Right kidney (tissue), 1 donor: ENCODE results near the gene UBAC2.

Experiments used
- DNase-seq: peaks from one replicate; pipeline ENCODE4 v3.0.0-alpha.2; 2016

UBAC2 gene

GRCh38 chr13:99339230-99339721 lies 138.6 kb downstream of the UBAC2 start:
- DNase-seq, result no peak

DNA sequence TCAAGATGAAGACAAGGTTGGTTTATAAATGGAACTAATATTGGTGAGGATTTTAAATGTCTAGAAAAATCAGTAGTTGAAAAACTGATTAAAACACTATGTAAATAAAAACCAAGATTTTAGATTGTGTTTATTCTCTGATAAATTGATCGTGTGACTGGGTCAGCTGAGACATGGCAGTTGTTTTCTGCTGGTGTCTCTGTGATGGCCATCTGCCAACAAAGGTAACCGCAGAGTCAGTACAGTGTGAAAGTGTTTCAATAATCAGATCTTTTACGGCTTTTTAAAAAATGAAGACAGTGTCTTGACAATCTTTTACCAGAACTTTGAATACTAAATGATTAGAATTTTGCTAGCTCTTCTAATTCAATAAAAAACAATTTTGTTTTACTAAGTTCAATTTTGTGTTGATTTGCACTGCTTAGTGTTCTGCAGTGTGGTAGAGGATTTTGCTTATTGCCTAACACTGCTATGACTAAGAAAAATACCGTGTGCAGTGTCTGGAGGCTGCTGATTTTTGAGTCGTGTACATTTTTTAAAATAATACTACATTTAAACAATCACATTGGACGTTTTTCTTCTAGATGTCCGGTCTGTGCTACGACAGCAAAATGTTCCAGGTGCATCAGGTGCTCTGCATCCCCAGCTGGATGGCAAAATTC lies 139.2 kb downstream of the UBAC2 start:
- no peak for DNase-seq

- DNase-seq, result no peak
Measured at GRCh38 chr13:99340638-99341037, 140.0 kb downstream of the UBAC2 start.

DNA sequence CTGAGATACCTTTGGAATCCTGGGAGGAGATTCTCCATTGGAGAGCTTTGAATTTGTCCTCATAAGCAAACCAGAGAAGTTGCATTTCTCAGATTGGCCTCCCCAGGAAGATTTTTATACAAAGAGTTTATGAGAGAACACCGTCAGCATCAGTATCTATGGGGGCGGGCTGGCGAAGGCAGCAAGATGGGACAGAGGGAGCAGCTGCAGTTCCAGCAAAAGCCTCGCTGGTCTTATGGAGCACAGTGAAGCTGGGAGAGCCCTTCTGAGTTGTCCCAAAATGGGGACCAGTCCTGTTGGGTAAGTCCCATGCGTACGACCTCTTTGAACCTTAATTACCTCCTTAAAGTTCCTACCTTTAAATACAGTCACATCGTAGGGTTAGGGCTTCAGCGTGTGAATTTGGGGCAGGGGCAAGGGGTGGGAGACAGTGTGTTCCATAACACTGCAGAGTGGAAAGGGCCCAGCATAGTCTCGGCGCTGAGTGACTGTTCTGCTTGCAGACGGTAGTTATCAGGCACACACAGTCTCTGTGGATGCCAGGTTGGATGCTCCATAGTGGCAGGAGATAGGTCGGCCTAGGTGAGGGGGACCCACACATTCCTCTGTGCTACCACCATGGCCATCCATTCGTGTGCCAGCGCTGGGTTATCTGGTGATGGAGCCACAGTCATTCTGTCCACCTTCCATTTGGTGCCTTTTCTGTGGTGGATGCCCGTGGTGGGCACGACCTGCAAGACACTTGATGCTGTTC lies 141.5 kb downstream of the UBAC2 start:
- no peak for DNase-seq

- no peak for DNase-seq
Measured at GRCh38 chr13:99342723-99343315, 142.2 kb downstream of the UBAC2 start.

GRCh38 chr13:99344610-99345208 lies 144.1 kb downstream of the UBAC2 start:
- no peak for DNase-seq

GRCh38 chr13:99345345-99345744 lies 144.7 kb downstream of the UBAC2 start:
- no peak for DNase-seq

DNA sequence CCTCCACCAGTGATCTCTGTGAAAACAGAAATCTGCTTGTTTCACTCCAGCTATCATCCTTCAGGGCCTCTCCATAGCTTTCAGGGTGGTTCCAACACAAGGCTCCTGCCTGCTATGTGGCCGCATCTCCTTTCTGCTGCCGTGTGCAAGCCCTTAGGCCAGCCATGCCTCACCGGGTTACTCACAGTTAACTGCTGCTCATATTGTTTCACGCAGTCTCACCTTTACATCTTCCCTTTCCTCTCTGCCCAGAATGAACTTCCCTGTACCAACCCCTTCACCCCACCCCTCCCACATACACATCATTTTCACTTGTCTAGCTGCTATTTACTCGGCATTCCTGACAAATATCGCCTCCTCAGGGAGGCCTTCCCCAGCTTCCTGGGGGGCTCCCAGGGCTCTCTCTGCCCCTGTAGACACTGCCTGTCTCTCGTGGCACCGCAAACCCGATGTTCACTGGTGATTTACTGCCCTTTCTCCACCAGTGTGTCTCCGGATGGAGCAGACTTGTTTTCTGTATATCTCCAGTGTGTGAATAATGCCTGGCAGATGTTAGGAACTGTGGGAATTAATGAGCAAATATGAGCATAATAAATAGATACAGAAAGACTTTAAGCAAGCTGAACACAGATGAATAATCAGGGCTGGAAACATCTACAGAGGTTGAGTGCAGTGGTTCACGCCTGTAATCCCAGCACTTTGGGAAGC lies 145.8 kb downstream of the UBAC2 start:
- DNase-seq, result no peak

- DNase-seq, result no peak
Measured at GRCh38 chr13:99347335-99347878, 146.8 kb downstream of the UBAC2 start.

- no peak for DNase-seq
Measured at GRCh38 chr13:99347911-99348451, 147.3 kb downstream of the UBAC2 start.

- no peak for DNase-seq
Measured at GRCh38 chr13:99350191-99350590, 149.5 kb downstream of the UBAC2 start.

DNA sequence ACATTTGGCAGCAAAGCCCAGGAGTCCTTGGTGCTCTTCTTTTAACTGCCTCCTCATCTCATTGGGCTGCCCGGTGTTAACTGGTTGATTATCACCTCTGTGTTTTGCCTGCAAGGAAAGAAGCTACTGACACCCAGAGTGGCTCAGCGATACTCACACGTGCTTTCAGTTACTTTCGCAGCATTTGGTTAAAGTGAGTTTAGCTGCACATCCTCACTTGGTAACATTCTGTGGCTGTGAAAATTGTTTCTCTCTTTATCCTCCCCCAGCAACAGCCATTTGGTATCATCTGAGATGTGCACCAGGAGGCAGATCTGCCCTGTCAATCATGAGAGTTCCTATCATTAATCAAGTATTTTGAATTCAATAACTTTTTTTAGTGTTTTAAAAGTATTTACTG lies 151.1 kb downstream of the UBAC2 start:
- DNase-seq, result no peak

GRCh38 chr13:99352351-99353245 lies 151.9 kb downstream of the UBAC2 start:
- DNase-seq, result no peak

DNA sequence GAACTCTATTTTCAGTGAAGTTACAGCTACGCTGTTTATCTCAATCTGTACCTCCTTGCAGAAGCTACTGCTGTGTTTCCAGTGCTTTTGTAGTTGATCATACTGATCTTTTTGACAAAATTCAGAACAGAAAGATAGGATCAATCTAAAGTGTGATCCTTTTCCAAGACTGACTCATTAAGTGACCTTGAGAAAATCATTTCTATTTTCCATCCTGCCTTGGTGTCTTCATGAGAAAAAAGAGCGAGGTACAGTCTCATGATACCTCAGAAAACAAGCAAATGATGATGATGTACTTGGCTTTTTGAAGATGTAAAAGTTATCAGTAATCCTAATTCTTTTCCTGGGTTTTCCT lies 152.6 kb downstream of the UBAC2 start:
- no peak for DNase-seq

GRCh38 chr13:99353836-99354235 lies 153.2 kb downstream of the UBAC2 start:
- no peak for DNase-seq

- DNase-seq, result no peak
Measured at GRCh38 chr13:99354371-99354951, 153.8 kb downstream of the UBAC2 start.

DNA sequence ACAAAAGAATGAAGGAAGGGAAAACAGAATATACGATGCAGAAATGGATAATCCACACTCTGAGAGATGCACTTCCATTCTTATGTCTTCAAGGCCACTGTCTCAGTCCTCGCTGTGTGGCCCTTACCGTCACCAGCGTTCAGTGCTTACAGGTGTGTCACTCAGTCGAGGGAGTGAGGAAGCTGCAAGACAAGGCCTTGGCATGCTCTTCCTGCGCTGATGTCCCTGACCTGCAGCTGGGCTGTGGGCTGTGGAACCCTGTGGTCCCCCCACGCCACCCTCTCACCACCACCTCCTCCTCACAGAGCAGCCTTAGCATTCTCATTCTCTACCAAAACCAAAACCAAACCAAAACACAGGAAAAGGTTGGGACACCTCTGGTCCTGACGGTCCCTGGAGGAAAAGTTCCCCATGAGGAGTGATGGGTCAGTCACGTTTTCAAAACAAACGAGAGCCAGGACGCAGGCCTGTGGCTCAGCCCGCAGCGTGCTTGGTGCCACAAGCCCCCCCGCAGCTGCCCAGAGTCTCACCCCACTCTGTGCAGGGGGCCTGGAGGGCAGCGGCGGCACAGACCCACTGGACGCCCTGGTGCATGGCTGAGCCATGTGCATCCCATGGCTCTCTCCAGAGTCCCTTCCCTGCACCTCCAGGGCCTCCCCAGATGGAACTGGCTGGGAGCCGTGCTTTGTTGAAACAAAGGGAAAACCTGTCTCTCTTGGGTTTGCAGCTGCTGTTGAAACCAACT lies 154.8 kb downstream of the UBAC2 start:
- no peak for DNase-seq

DNA sequence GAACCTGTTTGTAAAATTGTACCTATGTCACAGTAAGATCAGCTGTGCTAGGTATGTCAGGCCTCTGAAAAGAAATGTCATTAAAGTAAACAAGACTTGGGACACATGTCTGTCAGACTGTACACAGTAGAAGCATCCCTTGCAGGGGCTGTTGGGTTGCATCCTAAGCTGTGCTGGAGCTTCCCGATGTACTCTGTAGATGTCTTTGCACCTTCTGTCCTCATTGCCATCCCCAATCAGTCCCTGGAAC lies 155.3 kb downstream of the UBAC2 start:
- no peak for DNase-seq

DNA sequence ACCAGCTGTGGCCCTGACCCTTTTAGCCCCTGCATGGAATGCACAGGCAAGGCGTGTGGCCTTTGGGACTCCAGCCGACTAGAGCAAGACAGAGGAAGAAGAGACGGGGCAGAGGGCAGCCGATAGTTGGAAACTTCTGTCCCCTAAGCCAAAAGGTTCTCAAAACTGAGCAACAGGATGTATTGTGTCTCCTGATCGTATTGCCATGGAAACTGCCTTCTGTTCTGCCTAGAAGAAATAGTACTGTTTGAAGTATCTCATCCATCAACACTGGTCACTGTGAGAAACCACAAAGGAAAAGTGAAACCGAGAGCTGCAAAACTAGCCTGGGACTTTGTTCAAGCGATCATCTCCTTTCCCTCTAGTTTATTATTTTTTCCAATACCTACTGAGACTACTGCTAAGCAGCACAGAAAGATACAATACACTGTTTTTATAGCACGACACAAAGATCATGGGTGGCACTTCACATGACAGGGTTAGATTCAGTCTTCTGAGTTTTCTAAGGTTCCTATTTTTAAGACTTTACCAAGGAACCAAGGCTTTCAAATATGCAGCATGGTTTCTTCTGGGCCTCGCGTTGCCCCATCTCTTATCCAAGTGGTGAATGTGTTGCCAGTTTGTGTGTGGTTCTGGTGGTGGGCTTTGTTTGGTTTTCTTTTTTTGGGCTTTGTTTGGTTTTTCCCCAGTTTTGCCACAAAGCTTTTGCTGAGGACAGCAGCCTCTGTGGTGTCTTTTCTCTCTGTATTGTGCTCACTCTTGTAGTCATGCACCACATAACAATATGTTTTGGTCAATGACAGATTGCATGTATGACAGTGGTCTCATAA lies 155.8 kb downstream of the UBAC2 start:
- no peak for DNase-seq
